ENCODE results near the gene SF1. TPM values are rescaled to one million over a fixed set of nuclear protein-coding genes. Genes with fewer than 3 reads are reported as not detected.

SF1 gene
- total RNA-seq, 1 experiment from 2014 or later: 386 TPM

DNA sequence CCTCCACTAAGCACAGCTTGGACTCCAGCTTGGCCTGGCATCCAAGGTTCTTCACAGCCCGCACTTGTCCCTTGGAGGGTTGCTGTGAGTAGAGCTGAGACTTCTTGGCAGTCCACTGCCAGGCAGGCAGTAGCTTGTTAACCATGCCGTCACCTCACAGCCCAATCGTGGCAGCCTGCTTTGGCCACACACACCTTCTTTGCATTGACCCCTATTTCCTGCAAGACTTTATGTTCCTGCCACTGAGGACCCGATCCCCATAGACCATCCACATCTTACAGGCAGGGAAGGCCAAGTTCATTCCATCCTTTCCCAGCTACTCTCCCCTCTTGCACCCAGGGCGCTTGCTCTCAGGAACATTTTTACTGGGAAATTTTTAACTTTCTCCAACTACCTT lies 16.1 kb downstream of the SF1 start:
- Mint-ChIP-seq H3K27me3 (ENCODE audit: insufficient read depth, unreplicated experiment) (no peaks in the 10 kb centered on the region), H3K36me3 (ENCODE audit: insufficient read depth, unreplicated experiment) (peaks cover 92% of the 10 kb centered on the region), H3K4me3 (ENCODE audit: unreplicated experiment) (no peak overlapping the region), H3K27ac (ENCODE audit: unreplicated experiment) (peak overlapping the region; percentile 53), H3K9me3 (ENCODE audit: unreplicated experiment) (no peaks in the 10 kb centered on the region), H3K4me1 (ENCODE audit: low read depth, unreplicated experiment) (no peaks in the 10 kb centered on the region)
- Histone ChIP-seq H3K4me1 (no peaks in the 10 kb centered on the region), H3K9me3 (no peaks in the 10 kb centered on the region), H3K27me3 (replicated peaks; ENCODE audit: control insufficient read depth, insufficient read depth, low read length) (no peaks in the 10 kb centered on the region), H3K4me3 (ENCODE audit: low read depth, low read length) (no peak overlapping the region), H3K36me3 (ENCODE audit: control insufficient read depth, insufficient read depth, low read length) (peaks cover 16% of the 10 kb centered on the region)
- peak in 1 of 2 experiments; percentile 40 for DNase-seq
- ChIA-PET CTCF (interaction anchor here (0.6 kb wide), 1 partner anchor 88 kb away, joined by 3 read pairs; no protein-coding TSS in a partner anchor), POLR2A (interaction anchor here (1.2 kb wide), 1 partner anchor 17 kb away, joined by 4 read pairs; no protein-coding TSS in a partner anchor)
- TF ChIP-seq CTCF (IDR thresholded peaks at IDR 0.05; ENCODE audit: insufficient read depth in 1 of 2, low read depth in 1 of 2, low read length in 1 of 2, severe bottlenecking in 1 of 2, unreplicated experiment in 1 of 2): no peak
- intact Hi-C loops (cut with micrococcal nuclease; ENCODE audit: unreplicated experiment): no loop called here
- no TSS peak for BruUV-seq (replicated peaks)

GRCh38 chr11:64760759-64761420 lies 17.5 kb downstream of the SF1 start:
- no peaks in the 10 kb centered on the region for H3K9me3 ChIP-seq

More at GRCh38 chr11:64760759-64761420, 17.5 kb downstream of the SF1 start:
- Mint-ChIP-seq H3K9me3 (ENCODE audit: unreplicated experiment) (no peaks in the 10 kb centered on the region), H3K27me3 (ENCODE audit: insufficient read depth, unreplicated experiment) (no peaks in the 10 kb centered on the region), H3K4me1 (ENCODE audit: low read depth, unreplicated experiment) (no peaks in the 10 kb centered on the region), H3K27ac (ENCODE audit: unreplicated experiment) (peak overlapping the region; percentile 79), H3K4me3 (ENCODE audit: unreplicated experiment) (no peak overlapping the region), H3K36me3 (ENCODE audit: insufficient read depth, unreplicated experiment) (peaks cover 78% of the 10 kb centered on the region)
- TF ChIP-seq CTCF (IDR thresholded peaks at IDR 0.05; ENCODE audit: insufficient read depth in 1 of 2, low read depth in 1 of 2, low read length in 1 of 2, severe bottlenecking in 1 of 2, unreplicated experiment in 1 of 2): no peak
- no peak overlapping the region for H3K4me3 ChIP-seq (ENCODE audit: low read depth, low read length)
- CTCF ChIA-PET: interaction anchor here (0.6 to 0.7 kb wide), 2 partner anchors 72 to 782 kb away, joined by 3 read pairs; no protein-coding TSS in a partner anchor
- no peaks in the 10 kb centered on the region for H3K27me3 ChIP-seq (replicated peaks; ENCODE audit: control insufficient read depth, insufficient read depth, low read length)
- DNase-seq: peak in 1 of 2 experiments; percentile 23
- intact Hi-C loops (cut with micrococcal nuclease; ENCODE audit: unreplicated experiment): no loop called here
- no peaks in the 10 kb centered on the region for H3K4me1 ChIP-seq
- H3K36me3 ChIP-seq (ENCODE audit: control insufficient read depth, insufficient read depth, low read length): peaks cover 8% of the 10 kb centered on the region
- POLR2A ChIA-PET: interaction anchor here (0.6 to 2.1 kb wide), 6 partner anchors 15 to 1110 kb away, joined by 3 to 10 read pairs (median 4); partner anchors contain the start of gene SF1
- BruUV-seq (replicated peaks): no TSS peak
